ENCODE results near the gene BCO1.

Gene BCO1

DNA sequence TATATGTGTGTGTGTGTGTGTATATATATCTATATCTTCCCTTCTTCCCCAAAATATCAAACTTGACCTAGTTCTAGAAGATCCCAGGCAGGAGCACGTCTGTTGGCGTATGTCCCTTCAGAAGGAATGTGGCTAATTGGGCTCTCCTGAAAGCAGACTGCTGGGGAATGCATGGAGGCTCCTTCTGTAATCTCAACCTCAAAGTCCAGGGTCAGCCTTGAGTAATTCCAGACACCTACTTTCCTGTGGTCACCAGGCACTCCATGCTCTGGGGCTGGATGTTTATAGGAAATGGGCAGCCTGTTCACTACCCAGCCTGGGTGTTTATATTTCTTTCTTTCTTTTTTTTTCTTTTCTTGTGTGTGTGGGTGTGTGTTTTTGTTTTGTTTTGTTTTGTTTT, 13.4 kb downstream of the BCO1 start:
- TF ChIP-seq, protein P1, sequence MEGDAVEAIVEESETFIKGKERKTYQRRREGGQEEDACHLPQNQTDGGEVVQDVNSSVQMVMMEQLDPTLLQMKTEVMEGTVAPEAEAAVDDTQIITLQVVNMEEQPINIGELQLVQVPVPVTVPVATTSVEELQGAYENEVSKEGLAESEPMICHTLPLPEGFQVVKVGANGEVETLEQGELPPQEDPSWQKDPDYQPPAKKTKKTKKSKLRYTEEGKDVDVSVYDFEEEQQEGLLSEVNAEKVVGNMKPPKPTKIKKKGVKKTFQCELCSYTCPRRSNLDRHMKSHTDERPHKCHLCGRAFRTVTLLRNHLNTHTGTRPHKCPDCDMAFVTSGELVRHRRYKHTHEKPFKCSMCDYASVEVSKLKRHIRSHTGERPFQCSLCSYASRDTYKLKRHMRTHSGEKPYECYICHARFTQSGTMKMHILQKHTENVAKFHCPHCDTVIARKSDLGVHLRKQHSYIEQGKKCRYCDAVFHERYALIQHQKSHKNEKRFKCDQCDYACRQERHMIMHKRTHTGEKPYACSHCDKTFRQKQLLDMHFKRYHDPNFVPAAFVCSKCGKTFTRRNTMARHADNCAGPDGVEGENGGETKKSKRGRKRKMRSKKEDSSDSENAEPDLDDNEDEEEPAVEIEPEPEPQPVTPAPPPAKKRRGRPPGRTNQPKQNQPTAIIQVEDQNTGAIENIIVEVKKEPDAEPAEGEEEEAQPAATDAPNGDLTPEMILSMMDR (IDR thresholded peaks at IDR 0.05; ENCODE audit: poor library complexity, severe bottlenecking), result no peak
- DNase-seq (ENCODE audit: low spot score), result no peak
- no peak overlapping the region for H3K27ac ChIP-seq (ENCODE audit: poor library complexity, severe bottlenecking)
- H3K36me3 ChIP-seq (ENCODE audit: low read depth), result no peaks in the 10 kb centered on the region
- H3K9me3 ChIP-seq (ENCODE audit: severe bottlenecking), result no peaks in the 10 kb centered on the region
- H3K4me1 ChIP-seq (ENCODE audit: insufficient read depth, poor library complexity, severe bottlenecking), result no peaks in the 10 kb centered on the region
- no peak for ATAC-seq (ENCODE audit: low read depth)
- no peak overlapping the region for H3K4me3 ChIP-seq (ENCODE audit: severe bottlenecking)
- no peaks in the 10 kb centered on the region for H3K27me3 ChIP-seq (ENCODE audit: insufficient read depth, poor library complexity, severe bottlenecking)

DNA sequence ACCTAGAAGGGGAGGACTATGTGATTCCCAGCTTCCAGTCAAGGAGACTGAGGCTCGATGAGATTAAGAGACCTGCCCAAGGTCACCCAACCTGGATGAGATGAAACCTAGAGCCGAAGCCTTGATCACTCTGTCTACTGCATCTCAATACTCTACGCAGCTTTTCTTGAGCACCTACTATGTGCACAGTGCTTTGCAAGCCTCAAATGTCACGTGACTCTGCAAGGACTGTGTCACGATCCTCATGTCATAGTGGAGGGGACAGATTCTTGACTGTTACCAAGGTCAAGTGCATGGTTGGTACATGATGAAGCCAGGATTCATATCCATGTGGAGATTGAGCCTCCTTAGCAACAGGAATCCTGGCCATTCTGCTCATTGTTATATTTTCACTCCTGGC, 14.7 kb downstream of the BCO1 start:
- no peaks in the 10 kb centered on the region for H3K4me1 ChIP-seq (ENCODE audit: insufficient read depth, poor library complexity, severe bottlenecking)
- no peaks in the 10 kb centered on the region for H3K27me3 ChIP-seq (ENCODE audit: insufficient read depth, poor library complexity, severe bottlenecking)
- no peak overlapping the region for H3K4me3 ChIP-seq (ENCODE audit: severe bottlenecking)
- no peak for DNase-seq (ENCODE audit: low spot score)
- H3K36me3 ChIP-seq (ENCODE audit: low read depth), result no peaks in the 10 kb centered on the region
- TF ChIP-seq, protein P1 (IDR thresholded peaks at IDR 0.05; ENCODE audit: poor library complexity, severe bottlenecking), result no peak
- no peak overlapping the region for H3K27ac ChIP-seq (ENCODE audit: poor library complexity, severe bottlenecking)
- ATAC-seq (ENCODE audit: low read depth), result no peak
- no peaks in the 10 kb centered on the region for H3K9me3 ChIP-seq (ENCODE audit: severe bottlenecking)

DNA sequence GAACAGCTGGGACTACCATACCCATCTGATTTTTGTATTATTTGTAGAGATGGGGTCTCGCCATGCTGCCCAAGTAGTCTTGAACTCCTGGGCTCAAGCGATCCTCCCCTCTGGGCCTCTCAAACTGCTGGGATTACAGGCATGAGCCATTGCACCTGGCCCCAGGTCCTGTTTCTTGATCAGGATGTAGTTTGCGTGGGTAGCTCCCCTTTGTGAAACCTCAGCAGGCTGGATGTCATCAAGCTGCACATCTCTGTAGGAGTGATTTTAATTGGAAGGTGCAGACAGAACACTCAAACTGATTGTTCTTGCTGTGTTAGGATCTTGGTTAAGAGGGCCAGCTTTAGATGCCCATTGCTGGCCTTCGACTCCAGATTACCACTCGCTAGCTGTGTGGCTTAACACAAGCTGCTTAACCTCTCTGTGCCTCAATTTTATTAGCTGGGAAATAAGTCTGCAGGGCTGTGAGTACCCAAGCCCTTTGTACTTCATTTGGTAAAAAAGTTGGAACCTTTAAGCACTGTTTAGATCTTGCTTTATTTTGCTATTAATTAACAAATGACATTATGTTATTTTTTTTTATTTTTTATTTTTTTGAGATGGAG, 16.5 kb downstream of the BCO1 start:
- H3K9me3 ChIP-seq (ENCODE audit: severe bottlenecking), result no peaks in the 10 kb centered on the region
- no peak for DNase-seq (ENCODE audit: low spot score)
- no peak for ATAC-seq (ENCODE audit: low read depth)
- TF ChIP-seq, protein P1 (IDR thresholded peaks at IDR 0.05; ENCODE audit: poor library complexity, severe bottlenecking), result no peak
- no peaks in the 10 kb centered on the region for H3K4me1 ChIP-seq (ENCODE audit: insufficient read depth, poor library complexity, severe bottlenecking)
- H3K27me3 ChIP-seq (ENCODE audit: insufficient read depth, poor library complexity, severe bottlenecking), result no peaks in the 10 kb centered on the region
- no peak overlapping the region for H3K4me3 ChIP-seq (ENCODE audit: severe bottlenecking)
- H3K36me3 ChIP-seq (ENCODE audit: low read depth), result no peaks in the 10 kb centered on the region
- H3K27ac ChIP-seq (ENCODE audit: poor library complexity, severe bottlenecking), result no peak overlapping the region

DNA sequence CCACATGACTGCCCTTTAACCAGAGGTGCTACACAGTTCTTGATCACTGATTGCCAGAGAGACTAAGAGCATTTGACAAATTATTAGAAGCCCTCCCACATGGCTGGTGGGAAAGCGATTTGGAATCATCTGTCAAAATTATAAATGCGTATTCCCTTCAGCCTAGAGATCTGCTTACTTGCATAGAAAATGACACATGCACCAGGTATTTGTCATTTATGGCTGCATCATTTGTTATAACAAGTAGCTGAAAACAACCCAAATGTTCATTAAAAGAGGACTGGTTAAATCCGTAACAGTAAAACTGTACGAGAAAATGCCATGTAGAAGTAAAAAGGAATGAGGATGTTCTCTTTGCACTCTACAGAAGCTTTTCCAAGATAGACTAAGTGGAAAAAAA, 21.4 kb downstream of the BCO1 start:
- Histone ChIP-seq H3K27ac (ENCODE audit: poor library complexity, severe bottlenecking) (no peak overlapping the region), H3K4me3 (ENCODE audit: severe bottlenecking) (no peak overlapping the region), H3K27me3 (ENCODE audit: insufficient read depth, poor library complexity, severe bottlenecking) (no peaks in the 10 kb centered on the region), H3K9me3 (ENCODE audit: severe bottlenecking) (no peaks in the 10 kb centered on the region), H3K4me1 (ENCODE audit: insufficient read depth, poor library complexity, severe bottlenecking) (no peaks in the 10 kb centered on the region), H3K36me3 (ENCODE audit: low read depth) (no peaks in the 10 kb centered on the region)
- DNase-seq (ENCODE audit: low spot score), result no peak
- ATAC-seq (ENCODE audit: low read depth), result no peak
- TF ChIP-seq, protein P1 (IDR thresholded peaks at IDR 0.05; ENCODE audit: poor library complexity, severe bottlenecking), result no peak

DNA sequence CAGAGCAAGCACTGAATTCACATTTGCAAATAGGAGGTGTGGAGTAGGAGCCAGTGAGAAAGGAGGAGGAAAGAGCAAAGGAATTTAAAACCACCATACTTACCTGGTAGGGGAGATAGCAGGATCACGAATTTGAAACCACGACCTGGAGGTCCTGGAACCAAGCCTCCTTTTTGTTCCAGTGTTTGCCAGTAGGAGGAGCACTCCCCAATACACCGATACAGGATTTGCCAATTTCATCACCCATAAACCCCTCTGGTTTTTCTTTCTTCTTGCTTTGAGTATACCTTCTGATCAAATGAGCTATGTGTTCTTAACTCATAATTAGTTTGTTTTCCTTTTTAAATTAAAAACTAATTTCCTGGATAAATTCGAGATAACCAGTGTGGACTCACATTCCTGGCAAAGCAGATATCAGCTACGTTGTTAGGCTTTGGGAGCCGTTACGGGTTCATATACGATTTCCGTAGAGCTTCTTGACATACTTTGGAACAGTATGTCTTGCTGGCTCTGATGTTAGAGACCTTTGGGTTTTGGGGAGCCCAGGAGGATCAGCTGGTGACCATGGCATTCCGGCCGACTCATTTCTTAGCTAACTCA, 22.7 kb downstream of the BCO1 start:
- Histone ChIP-seq H3K4me1 (ENCODE audit: insufficient read depth, poor library complexity, severe bottlenecking) (no peaks in the 10 kb centered on the region), H3K27me3 (ENCODE audit: insufficient read depth, poor library complexity, severe bottlenecking) (no peaks in the 10 kb centered on the region), H3K36me3 (ENCODE audit: low read depth) (no peaks in the 10 kb centered on the region), H3K27ac (ENCODE audit: poor library complexity, severe bottlenecking) (no peak overlapping the region), H3K9me3 (ENCODE audit: severe bottlenecking) (no peaks in the 10 kb centered on the region), H3K4me3 (ENCODE audit: severe bottlenecking) (no peak overlapping the region)
- TF ChIP-seq, protein P1 (IDR thresholded peaks at IDR 0.05; ENCODE audit: poor library complexity, severe bottlenecking), result peak; percentile 62
- DNase-seq (ENCODE audit: low spot score) (no peak), ATAC-seq (ENCODE audit: low read depth) (no peak)

Data from RWPE2 (cell line).